ENCODE results near the gene APOD. TPM values are rescaled to one million over a fixed set of nuclear protein-coding genes. Genes with fewer than 3 reads are reported as not detected.

Gene APOD
- total and polyA plus RNA-seq, 9 of the 15 experiments (the other 6 are each of a cell fraction or from before 2014, with no cell fraction given) = 0.18 to 0.50 (median 0.35) TPM; not detected in 1

- peak; percentile 49; the same call in 1 of the 2 replicates for TF ChIP-seq ZNF263 (CRISPR knock-in tag; IDR thresholded peaks at IDR 0.05; ENCODE audit: borderline replicate concordance)
- TF ChIP-seq SMARCA4 (IDR thresholded peaks at IDR 0.05) = 0 out of 2 replicates have a peak, but pooled peaks have one; percentile 12
- no peak for TF ChIP-seq L3MBTL2 (IDR thresholded peaks at IDR 0.05)
- TF ChIP-seq CTCF (IDR thresholded peaks at IDR 0.05 in 2 of 3, conservative IDR thresholded peaks at IDR 0.05 in 1 of 3; ENCODE audit: insufficient read depth in 2 of 3, low read depth in 1 of 3, low read length in 3 of 3) = peak; percentile 44 to 53 (median 44); a peak in 5 of 6 replicates
- TF ChIP-seq CREM (IDR thresholded peaks at IDR 0.05; ENCODE audit: low read depth) = peak; percentile 17; the same call in 1 of the 2 replicates
- TF ChIP-seq POLR2B (IDR thresholded peaks at IDR 0.05; ENCODE audit: low read depth, partially characterized antibody) = no peak
- TF ChIP-seq, protein P1, sequence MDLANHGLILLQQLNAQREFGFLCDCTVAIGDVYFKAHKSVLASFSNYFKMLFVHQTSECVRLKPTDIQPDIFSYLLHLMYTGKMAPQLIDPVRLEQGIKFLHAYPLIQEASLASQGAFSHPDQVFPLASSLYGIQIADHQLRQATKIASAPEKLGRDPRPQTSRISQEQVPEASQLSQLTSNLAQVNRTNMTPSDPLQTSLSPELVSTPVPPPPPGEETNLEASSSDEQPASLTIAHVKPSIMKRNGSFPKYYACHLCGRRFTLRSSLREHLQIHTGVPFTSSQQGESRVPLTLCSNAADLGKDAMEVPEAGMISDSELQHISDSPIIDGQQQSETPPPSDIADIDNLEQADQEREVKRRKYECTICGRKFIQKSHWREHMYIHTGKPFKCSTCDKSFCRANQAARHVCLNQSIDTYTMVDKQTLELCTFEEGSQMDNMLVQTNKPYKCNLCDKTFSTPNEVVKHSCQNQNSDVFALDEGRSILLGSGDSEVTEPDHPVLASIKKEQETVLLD (IDR thresholded peaks at IDR 0.05) = no peak
- peak in 1 of 2 experiments; percentile 48; a peak in 1 of 4 replicates for TF ChIP-seq MAZ (CRISPR knock-in tag; conservative IDR thresholded peaks at IDR 0.05 in 1 of 2, IDR thresholded peaks at IDR 0.05 in 1 of 2)
- peak in 1 of 2 experiments; percentile 42; a peak in 2 of 4 replicates for TF ChIP-seq RAD21 (CRISPR knock-in tag; conservative IDR thresholded peaks at IDR 0.05 in 1 of 2, IDR thresholded peaks at IDR 0.05 in 1 of 2)
- 0 out of 2 replicates have a peak, but pooled peaks have one; percentile 55 for TF ChIP-seq MYNN (IDR thresholded peaks at IDR 0.05)
- no peak for TF ChIP-seq MYNN (CRISPR knock-in tag; IDR thresholded peaks at IDR 0.05)
- TF ChIP-seq ZBTB7A (IDR thresholded peaks at IDR 0.05; ENCODE audit: borderline replicate concordance, control insufficient read depth, low read depth, low read length) = peak; percentile 63; the same call in 1 of the 2 replicates
Measured at GRCh38 chr3:195566797-195567196, 16.9 kb downstream of the APOD start (continued).
